Sigmoid colon (tissue), 7 donors: Measurements from ENCODE around the gene PLEKHG5. TPM values are rescaled to one million over a fixed set of nuclear protein-coding genes. Genes with fewer than 3 reads are reported as not detected.
"Not testable (repeated sequence)": the region's sequence is repeated elsewhere in the genome, so short reads cannot be mapped to it uniquely, and the experiment has no call there.

ENCODE experiments used
- DNase-seq: peaks from one replicate; pipeline ENCODE4 v3.0.0-alpha.2; 2019
- H3K27ac ChIP-seq, 4 donors: fragments of 200-600 bp; sonication (generic); one replicate each; pipeline ENCODE4 v1.5.1; 2016 to 2019; ENCODE audit warnings: mild to moderate bottlenecking in 1 of 4
- H3K27me3 ChIP-seq, 3 donors: fragments of 200-600 bp; sonication (generic); one replicate each; pipeline ENCODE4 v1.5.1; 2019; ENCODE audit warnings: mild to moderate bottlenecking in 1 of 3
- H3K36me3 ChIP-seq, 4 donors: fragments of 200-600 bp; sonication (generic); one replicate each; pipeline ENCODE4 v1.5.1; 2016 to 2019
- H3K4me1 ChIP-seq, 4 donors: fragments of 200-600 bp; sonication (generic); one replicate each; pipeline ENCODE4 v1.5.1; 2017 to 2019
- H3K4me3 ChIP-seq, 4 donors: fragments of 200-600 bp; sonication (generic); one replicate each; pipeline ENCODE4 v1.5.1; 2017 to 2019; ENCODE audit warnings: mild to moderate bottlenecking in 2 of 4, moderate library complexity in 1 of 4
- H3K9me3 ChIP-seq, 4 donors: fragments of 200-600 bp in 3 of 4; sonication (generic) in 3 of 4; one replicate each; pipeline versions ENCODE4 v1.5.1 to v1.6.1; 2013 to 2019
- EP300 ChIP-seq, 4 donors: sonication (generic); formaldehyde crosslinking; IDR thresholded peaks; one replicate each; pipeline ENCODE4 v1.6.1; 2017; ENCODE audit warnings: antibody characterized with exemption in 4 of 4
- POLR2A ChIP-seq, 2 donors: fragments of 450-650 bp; IDR thresholded peaks; one replicate each; pipeline ENCODE4 v1.6.1; 2016; ENCODE audit warnings: antibody characterized with exemption in 2 of 2, mild to moderate bottlenecking in 2 of 2, moderate library complexity in 2 of 2
- POLR2AphosphoS5 ChIP-seq, 4 donors: sonication (generic); formaldehyde crosslinking; IDR thresholded peaks; one replicate each; pipeline ENCODE4 v1.6.1; 2017; ENCODE audit warnings: antibody characterized with exemption in 4 of 4
- WGBS, 2 donors: extraction: QIAGEN DNeasy Blood & Tissue Kit; methylation state at CpG; one replicate each; pipeline ENCODE4 v1.1.7; 2013; 5-methylcytosine and 5-hydroxymethylcytosine counted together
- intact Hi-C: fragments of 100-400 bp; cut with DNase I; formaldehyde crosslinking; loops from one replicate; pipeline ENCODE4 v1.15.1; 2023
- polyA plus RNA-seq, 3 donors: library from polyadenylated mRNA; stranded (reverse); fragments of 200-250 nt; gene quantifications; one replicate each; pipeline ENCODE4 v1.2.3, GENCODE V29; 2013
- total RNA-seq, 4 donors: library from RNA; depleted of rRNA; stranded (reverse); fragments of >200 nt; gene quantifications; one replicate each; pipeline ENCODE4 v1.1.0, GENCODE V29; 2016
- TF ChIP-seq, protein P1 (sequence below), 4 experiments: fragments of 450-650 bp in 3 of 4; fragments of 200-600 bp in 1 of 4; IDR thresholded peaks; one replicate each; pipeline ENCODE4 v1.5.1; 2016 to 2019; ENCODE audit warnings: antibody characterized with exemption in 4 of 4, mild to moderate bottlenecking in 3 of 4, moderate library complexity in 2 of 4
- donor health status: healthy with polysubstance abuse.
- donor health status: Bipolar disorder and iron deficiency.
- donor health status: healthy.

Gene PLEKHG5
- total and polyA plus RNA-seq, 7 donors: 2.5 to 18.8 (median 5.4) TPM

DNA sequence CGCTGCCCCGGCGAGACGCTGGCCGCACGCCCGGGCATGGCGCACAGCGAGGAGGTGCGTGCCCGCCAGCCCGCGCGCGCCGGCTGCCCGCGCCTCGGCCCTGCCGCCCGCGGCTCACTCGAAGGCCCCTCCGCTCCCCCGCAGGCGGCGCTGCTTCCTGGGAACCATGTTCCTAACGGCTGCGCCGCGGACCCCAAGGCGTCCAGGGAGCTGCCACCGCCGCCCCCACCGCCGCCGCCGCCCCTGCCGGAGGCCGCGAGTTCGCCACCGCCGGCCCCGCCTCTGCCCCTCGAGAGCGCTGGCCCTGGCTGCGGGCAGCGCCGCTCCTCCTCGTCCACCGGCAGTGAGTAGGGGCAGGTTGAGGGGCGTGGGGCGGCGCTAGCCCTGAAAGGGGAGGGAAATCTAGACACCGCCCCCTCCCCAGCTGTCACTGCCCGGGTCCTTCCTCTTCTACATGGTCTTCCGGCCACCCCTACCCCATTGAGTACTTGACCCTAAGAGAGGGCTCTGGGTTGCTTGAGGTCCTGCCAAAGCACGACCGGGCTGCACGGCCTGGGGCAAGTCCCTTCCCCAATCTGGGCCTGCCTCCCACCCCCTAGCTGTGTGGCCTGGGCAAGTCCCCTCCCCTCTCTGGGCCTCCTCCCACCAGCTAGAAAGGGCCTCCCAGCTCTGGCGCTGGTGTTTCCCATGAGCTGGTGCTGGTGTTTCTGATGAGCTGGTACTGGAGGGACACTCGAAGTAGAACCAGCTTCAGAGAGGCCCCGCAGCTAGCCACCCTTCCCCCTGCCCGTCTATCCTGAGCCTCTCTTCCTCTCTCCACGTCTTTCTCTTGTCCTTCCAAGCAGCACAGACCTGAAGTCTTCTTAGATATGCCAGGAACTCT, 42.5 kb downstream of the PLEKHG5 start:
- Histone ChIP-seq H3K27me3 (peaks cover 35 to 86% (median 75%) of the 10 kb centered on the region in 3 donors), H3K4me3 (peak overlapping the region in 3 of 4 donors; percentile 17 to 24 (median 23)), H3K36me3 (no peaks in the 10 kb centered on the region), H3K27ac (no peak overlapping the region), H3K4me1 (peaks cover 0 to 25% (median 20%) of the 10 kb centered on the region in 4 donors), H3K9me3 (no peaks in the 10 kb centered on the region)
- 6 to 9% methylated on average over 65 to 66 of the region's 66 CpGs for WGBS, 2 donors
- DNase-seq: no peak
- no peak for TF ChIP-seq POLR2AphosphoS5 (IDR thresholded peaks at IDR 0.05)
- TF ChIP-seq, protein P1, sequence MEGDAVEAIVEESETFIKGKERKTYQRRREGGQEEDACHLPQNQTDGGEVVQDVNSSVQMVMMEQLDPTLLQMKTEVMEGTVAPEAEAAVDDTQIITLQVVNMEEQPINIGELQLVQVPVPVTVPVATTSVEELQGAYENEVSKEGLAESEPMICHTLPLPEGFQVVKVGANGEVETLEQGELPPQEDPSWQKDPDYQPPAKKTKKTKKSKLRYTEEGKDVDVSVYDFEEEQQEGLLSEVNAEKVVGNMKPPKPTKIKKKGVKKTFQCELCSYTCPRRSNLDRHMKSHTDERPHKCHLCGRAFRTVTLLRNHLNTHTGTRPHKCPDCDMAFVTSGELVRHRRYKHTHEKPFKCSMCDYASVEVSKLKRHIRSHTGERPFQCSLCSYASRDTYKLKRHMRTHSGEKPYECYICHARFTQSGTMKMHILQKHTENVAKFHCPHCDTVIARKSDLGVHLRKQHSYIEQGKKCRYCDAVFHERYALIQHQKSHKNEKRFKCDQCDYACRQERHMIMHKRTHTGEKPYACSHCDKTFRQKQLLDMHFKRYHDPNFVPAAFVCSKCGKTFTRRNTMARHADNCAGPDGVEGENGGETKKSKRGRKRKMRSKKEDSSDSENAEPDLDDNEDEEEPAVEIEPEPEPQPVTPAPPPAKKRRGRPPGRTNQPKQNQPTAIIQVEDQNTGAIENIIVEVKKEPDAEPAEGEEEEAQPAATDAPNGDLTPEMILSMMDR (IDR thresholded peaks at IDR 0.05): no peak
- TF ChIP-seq EP300 (IDR thresholded peaks at IDR 0.05): no peak
- no peak for TF ChIP-seq POLR2A (IDR thresholded peaks at IDR 0.05)
- intact Hi-C loops: no loop called here

DNA sequence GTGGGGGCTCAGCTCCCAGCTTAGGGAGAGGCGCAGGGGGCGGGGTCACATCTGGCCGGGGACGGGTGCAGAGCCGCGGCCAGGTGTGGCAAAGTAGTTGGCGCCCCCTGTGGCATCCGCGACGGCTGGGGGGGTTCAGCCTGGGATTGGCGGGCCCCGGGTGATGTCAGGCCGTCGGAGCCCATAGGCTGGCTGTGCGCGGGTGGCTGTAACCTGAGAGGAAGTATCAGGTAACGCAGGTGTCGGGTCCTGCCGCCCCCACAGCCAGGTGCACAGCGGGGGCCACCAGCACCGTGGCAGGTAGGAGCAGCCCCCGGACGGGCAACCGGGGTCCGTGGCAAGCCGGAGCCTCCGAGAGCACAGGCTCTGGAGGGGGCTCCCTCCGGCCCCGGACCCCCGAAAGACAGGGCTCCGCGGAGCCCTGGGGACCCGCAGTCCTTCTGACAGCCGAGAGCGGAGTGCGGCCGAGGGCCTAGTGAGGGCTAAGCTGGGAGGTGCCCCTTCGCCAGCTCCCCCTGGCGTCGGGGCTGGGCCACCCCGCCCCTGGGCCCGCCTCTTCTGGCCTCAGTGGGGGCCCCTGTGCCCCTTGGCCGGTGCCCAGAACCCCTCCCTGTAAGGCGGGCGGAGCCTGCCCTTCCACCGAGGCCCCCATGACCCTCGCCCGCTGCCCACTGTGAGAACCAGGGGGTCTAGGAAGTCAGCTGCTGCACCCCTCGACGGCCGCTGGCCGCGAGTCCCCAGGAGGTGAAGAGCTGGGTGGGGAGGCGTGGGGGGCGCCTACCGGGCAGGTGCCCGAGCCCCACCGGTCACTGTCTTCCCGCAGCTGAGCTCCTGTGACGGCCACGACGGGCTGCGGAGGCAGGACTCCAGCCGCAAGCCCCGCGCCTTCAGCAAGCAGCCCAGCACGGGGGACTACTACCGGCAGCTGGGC, 43.4 kb downstream of the PLEKHG5 start:
- TF ChIP-seq, protein P1 (IDR thresholded peaks at IDR 0.05): no peak
- TF ChIP-seq EP300 (IDR thresholded peaks at IDR 0.05) (no peak), POLR2AphosphoS5 (IDR thresholded peaks at IDR 0.05) (no peak), POLR2A (IDR thresholded peaks at IDR 0.05) (no peak)
- H3K36me3 ChIP-seq: no peaks in the 10 kb centered on the region
- no peaks in the 10 kb centered on the region for H3K9me3 ChIP-seq
- intact Hi-C loops: no loop called here
- H3K27me3 ChIP-seq: peaks cover 32 to 83% (median 68%) of the 10 kb centered on the region in 3 donors
- peak overlapping the region in 3 of 4 donors; percentile 17 to 24 (median 23) for H3K4me3 ChIP-seq
- H3K4me1 ChIP-seq: peaks cover 0 to 24% (median 20%) of the 10 kb centered on the region in 4 donors
- H3K27ac ChIP-seq: no peak overlapping the region
- no peak for DNase-seq
- 2 to 3% methylated on average over 68 of the region's 68 CpGs for whole genome bisulfite sequencing, 2 donors

DNA sequence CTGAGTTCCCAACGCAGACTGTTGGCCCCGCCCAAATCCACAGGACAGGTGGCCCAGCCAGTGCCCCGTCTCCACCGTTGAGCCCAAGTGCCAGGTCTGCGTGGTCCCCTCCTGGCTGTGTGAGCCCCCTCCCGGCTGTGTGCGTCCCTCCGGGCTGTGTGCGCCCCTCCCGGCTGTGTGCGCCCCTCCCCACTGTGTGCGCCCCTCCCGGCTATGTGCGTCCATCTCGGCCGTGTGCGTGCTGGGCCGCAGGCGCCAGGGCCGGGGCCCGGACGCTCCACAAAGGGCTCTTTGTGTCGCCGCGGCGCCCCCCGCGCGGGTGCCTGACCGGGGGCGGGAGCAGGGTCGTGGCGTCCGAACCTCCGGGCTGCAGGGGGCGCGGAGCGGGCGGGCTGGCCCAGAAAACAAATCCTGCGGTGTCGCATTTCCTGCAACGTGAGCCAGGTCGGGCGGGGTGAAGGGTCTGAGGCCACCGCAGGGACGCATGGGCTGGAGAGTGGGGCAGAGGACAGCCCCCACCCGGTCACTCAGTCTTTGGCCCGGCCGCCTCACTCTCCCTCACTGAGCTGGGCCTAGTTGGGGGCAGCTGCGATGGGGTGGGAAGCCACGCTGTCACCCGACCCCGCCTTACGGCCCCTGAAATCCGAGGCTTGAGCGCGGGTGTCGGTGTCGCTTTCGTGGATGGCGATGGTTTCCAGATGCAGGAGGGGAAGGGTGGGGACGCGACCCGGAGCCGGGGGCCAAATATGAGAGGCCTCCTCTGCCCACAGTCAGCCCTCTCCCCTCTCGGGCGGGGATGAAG, 44.2 kb downstream of the PLEKHG5 start:
- Histone ChIP-seq H3K4me3 (peak overlapping the region in 2 of 4 donors; percentile 17 to 23), H3K27ac (no peak overlapping the region), H3K36me3 (no peaks in the 10 kb centered on the region), H3K4me1 (peaks cover 0 to 24% (median 20%) of the 10 kb centered on the region in 4 donors), H3K9me3 (no peaks in the 10 kb centered on the region), H3K27me3 (peaks cover 32 to 78% (median 59%) of the 10 kb centered on the region in 3 donors)
- intact Hi-C loops: no loop called here
- TF ChIP-seq, protein P1 (IDR thresholded peaks at IDR 0.05): no peak
- TF ChIP-seq POLR2AphosphoS5 (IDR thresholded peaks at IDR 0.05) (no peak), POLR2A (IDR thresholded peaks at IDR 0.05) (no peak), EP300 (IDR thresholded peaks at IDR 0.05) (no peak)
- no peak for DNase-seq
- 1 to 2% methylated on average over 67 of the region's 67 CpGs for WGBS, 2 donors

DNA sequence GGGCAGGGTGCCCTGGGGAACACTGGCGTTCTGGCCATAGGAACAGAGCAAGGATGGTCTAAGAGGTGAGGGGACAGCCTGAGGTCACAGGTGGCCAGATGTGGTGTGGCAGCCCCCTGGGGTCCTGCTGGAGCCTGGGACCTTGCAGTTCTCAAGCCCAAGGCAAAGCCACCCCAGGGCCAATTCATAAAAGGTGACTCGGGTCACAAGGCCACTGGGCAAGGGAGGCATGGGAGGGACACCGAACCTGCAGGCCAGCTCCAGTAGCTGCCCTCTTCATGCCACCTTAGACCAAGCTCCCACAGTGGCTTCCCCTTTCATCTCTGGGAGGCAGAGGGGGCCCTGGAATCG, 44.8 kb downstream of the PLEKHG5 start:
- no peaks in the 10 kb centered on the region for H3K9me3 ChIP-seq
- H3K27ac ChIP-seq: no peak overlapping the region
- intact Hi-C loops: no loop called here
- WGBS, 2 donors: 49 to 56% methylated on average over 4 of the region's 4 CpGs
- no peak overlapping the region for H3K4me3 ChIP-seq
- DNase-seq: no peak
- H3K36me3 ChIP-seq: no peaks in the 10 kb centered on the region
- TF ChIP-seq, protein P1 (IDR thresholded peaks at IDR 0.05): no peak
- TF ChIP-seq POLR2A (IDR thresholded peaks at IDR 0.05): no peak
- no peak for TF ChIP-seq EP300 (IDR thresholded peaks at IDR 0.05)
- TF ChIP-seq POLR2AphosphoS5 (IDR thresholded peaks at IDR 0.05): no peak
- peaks cover 0 to 24% (median 20%) of the 10 kb centered on the region in 4 donors for H3K4me1 ChIP-seq
- peaks cover 32 to 78% (median 55%) of the 10 kb centered on the region in 3 donors for H3K27me3 ChIP-seq

DNA sequence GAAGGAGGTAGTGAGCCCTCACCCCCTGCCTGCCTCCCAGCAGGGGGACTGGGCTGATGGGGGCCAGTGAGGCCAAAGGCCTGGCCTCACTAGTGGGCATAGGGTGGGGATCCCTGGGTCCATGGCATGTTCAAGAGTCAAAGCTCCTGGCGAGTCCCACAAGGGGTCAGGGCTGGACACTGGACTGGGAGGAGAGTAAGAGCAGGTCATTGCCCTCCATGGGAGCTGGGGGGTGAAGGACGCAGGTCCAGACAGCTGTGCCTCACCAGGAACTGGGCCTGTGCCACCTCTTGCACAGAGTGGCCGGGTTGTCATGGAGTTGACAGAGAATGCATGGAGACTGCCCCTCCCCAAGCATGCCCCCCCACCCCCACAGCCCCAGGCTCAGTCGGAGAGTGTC, 45.5 kb downstream of the PLEKHG5 start:
- H3K27ac ChIP-seq, DNase-seq, intact Hi-C loops, H3K36me3 ChIP-seq, H3K4me3 ChIP-seq, H3K9me3 ChIP-seq: not testable (repeated sequence)
- peaks cover 32 to 78% (median 55%) of the 10 kb centered on the region in 3 donors for H3K27me3 ChIP-seq
- peaks cover 0 to 24% (median 20%) of the 10 kb centered on the region in 4 donors for H3K4me1 ChIP-seq
- 61 to 85% methylated on average over 4 of the region's 4 CpGs for WGBS, 2 donors
